Measurements from ENCODE around the gene LZTR1. TPM values are rescaled to one million over a fixed set of nuclear protein-coding genes. Genes with fewer than 3 reads are reported as not detected.
A peak's percentile ranks its signal among the peaks of the same experiment; 100 is the strongest.

Gene LZTR1
- total and polyA plus RNA-seq, 2 donors from 2014 or later: 24.3 to 66.4 TPM

DNA sequence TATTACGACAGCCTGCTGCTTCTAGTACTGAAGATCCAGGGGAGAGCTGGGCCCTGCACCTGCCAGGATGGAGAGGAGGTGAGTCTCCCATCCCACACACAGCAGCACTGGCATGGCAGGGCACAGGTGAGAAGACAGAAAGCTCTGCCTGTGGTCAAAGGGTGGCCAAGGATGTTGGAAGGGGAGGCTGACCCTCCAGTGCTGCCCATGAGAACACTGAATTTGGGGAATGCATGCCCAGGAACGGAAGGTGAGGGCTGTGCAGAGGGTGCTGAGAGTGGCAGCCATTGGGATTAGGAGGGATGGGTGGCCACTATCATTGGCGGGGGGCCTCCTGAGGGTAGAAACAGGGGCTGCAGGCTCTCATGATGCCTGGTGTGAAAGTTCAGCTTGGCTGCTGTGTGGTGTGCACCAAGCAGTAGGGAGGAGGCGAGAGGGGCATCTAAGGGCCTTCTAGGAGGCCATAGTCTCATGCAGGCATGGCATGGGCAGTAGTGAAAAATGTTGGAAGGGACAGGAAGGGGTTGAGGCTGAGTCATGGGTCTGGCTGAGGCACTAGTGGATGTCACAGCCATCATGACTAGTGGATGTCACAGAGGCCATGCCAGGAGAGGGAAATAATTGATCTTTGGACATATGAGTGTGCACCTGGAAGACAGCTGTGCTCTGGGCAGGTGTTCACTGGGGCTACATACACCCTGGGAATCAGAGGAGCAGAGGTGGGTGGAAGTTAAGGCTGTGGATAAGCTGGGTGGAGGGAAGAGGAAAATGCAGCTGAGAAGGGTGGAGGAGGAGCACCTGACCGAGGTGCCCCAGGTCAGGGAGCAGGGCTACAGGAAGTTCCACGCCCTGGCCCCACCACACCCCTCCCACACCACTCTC, 61.1 kb downstream of the LZTR1 start:
- FAIRE-seq (no peak), DNase-seq (no peak)
- Histone ChIP-seq H3K4me3 (ENCODE audit: low read length in 3 of 3) (no peak overlapping the region), H3K4me1 (ENCODE audit: control insufficient read depth in 2 of 3, insufficient read depth in 2 of 3, low read depth in 1 of 3, low read length in 3 of 3) (peaks cover 0 to 6% (median 0%) of the 10 kb centered on the region in 3 donors), H3K27ac (ENCODE audit: low read depth in 2 of 2, low read length in 2 of 2) (no peak overlapping the region), H3K9ac (ENCODE audit: low read length in 3 of 3) (no peak overlapping the region), H3K36me3 (ENCODE audit: control insufficient read depth in 2 of 3, insufficient read depth in 3 of 3, low read length in 3 of 3) (no peaks in the 10 kb centered on the region), H3K27me3 (ENCODE audit: control insufficient read depth, insufficient read depth, low read length) (no peaks in the 10 kb centered on the region), H3K9me3 (ENCODE audit: control insufficient read depth in 2 of 3, insufficient read depth in 1 of 3, low read length in 3 of 3) (no peaks in the 10 kb centered on the region)
- TF ChIP-seq, protein P1, sequence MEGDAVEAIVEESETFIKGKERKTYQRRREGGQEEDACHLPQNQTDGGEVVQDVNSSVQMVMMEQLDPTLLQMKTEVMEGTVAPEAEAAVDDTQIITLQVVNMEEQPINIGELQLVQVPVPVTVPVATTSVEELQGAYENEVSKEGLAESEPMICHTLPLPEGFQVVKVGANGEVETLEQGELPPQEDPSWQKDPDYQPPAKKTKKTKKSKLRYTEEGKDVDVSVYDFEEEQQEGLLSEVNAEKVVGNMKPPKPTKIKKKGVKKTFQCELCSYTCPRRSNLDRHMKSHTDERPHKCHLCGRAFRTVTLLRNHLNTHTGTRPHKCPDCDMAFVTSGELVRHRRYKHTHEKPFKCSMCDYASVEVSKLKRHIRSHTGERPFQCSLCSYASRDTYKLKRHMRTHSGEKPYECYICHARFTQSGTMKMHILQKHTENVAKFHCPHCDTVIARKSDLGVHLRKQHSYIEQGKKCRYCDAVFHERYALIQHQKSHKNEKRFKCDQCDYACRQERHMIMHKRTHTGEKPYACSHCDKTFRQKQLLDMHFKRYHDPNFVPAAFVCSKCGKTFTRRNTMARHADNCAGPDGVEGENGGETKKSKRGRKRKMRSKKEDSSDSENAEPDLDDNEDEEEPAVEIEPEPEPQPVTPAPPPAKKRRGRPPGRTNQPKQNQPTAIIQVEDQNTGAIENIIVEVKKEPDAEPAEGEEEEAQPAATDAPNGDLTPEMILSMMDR (IDR thresholded peaks at IDR 0.05; ENCODE audit: borderline replicate concordance, extremely low read depth, insufficient read depth): no peak
- intact Hi-C loops (cut with DNase I): no loop called here

DNA sequence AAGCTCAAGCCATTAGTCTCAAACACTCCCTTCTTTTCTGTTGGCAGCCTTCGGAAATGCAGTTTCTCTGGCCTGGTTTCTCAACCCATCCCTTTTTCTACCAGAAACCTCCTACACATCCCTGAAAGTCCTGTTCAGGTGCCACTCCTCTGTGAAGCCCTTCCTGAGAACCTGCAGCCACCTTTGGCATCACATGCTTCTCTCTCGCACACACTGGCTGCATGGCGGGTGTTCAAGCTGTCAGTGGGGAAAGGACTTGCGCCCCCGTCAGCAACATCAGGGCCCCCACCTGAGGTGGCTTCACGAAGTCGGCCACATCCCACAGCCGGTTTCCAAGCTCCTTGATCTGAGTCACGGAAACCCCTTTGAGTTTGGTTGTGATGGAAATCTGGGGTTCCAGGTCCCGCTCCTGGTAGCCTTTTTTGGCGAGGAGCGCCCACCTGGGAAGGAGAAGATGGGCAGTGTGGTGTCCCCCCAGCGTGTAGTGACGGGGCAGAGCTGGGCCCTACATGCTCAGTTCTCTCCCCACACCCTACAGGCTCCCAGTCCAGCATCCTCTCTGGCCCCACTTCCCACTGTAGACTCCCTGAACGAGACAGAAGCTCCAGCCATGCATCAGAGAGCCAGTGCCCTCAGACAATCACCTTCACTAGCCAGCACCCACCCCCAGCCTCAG, 61.9 kb downstream of the LZTR1 start:
- Histone ChIP-seq H3K9ac (ENCODE audit: low read length in 3 of 3) (no peak overlapping the region), H3K4me3 (ENCODE audit: low read length in 3 of 3) (no peak overlapping the region), H3K36me3 (ENCODE audit: control insufficient read depth in 2 of 3, insufficient read depth in 3 of 3, low read length in 3 of 3) (no peaks in the 10 kb centered on the region), H3K9me3 (ENCODE audit: control insufficient read depth in 2 of 3, insufficient read depth in 1 of 3, low read length in 3 of 3) (no peaks in the 10 kb centered on the region), H3K27ac (ENCODE audit: low read depth in 2 of 2, low read length in 2 of 2) (no peak overlapping the region), H3K4me1 (ENCODE audit: control insufficient read depth in 2 of 3, insufficient read depth in 2 of 3, low read depth in 1 of 3, low read length in 3 of 3) (peaks cover 0 to 6% (median 0%) of the 10 kb centered on the region in 3 donors), H3K27me3 (ENCODE audit: control insufficient read depth, insufficient read depth, low read length) (no peaks in the 10 kb centered on the region)
- intact Hi-C loops (cut with DNase I): no loop called here
- TF ChIP-seq, protein P1 (IDR thresholded peaks at IDR 0.05; ENCODE audit: borderline replicate concordance, extremely low read depth, insufficient read depth): no peak
- DNase-seq (no peak), FAIRE-seq (no peak)

DNA sequence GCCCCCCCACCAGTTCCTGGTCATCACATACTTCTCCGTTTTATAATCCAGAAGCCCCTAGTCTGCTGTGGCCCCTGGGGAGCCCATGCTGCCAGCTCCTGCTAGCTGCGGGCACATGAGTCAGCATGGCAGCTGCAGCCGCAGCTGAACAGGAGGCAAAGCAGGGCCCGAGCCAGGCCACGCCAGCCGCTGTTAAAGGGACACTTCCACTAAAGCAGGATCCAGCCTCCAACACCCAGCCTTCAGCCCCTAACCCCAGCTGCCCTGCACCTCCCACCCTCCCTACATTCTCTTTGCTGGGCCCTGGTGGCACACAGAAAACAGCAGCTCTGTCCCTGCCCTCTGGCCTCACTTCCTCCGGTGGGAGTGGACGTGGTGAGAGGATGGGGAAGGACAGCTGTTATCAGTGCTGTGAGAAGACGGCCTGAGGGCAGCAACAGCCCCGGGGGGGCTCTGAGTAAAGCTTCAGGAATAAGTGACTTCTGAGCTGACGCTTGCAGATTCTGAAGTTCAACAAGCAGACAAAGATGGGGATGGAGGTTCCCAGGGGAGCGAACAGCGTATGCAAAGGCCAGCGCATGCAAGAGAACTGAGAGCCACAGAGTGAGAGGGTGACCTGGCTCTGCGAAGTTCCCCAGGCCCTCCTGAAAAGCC, 63.0 kb downstream of the LZTR1 start:
- DNase-seq (peak in 3 of 5 donors; percentile 16 to 69 (median 67)), FAIRE-seq (no peak)
- H3K27ac ChIP-seq (ENCODE audit: low read depth in 2 of 2, low read length in 2 of 2): no peak overlapping the region
- TF ChIP-seq, protein P1 (IDR thresholded peaks at IDR 0.05; ENCODE audit: borderline replicate concordance, extremely low read depth, insufficient read depth): no peak
- H3K9me3 ChIP-seq (ENCODE audit: control insufficient read depth in 2 of 3, insufficient read depth in 1 of 3, low read length in 3 of 3): no peaks in the 10 kb centered on the region
- peak overlapping the region; percentile 30 to 59 (median 51) for H3K4me3 ChIP-seq (ENCODE audit: low read length in 3 of 3)
- H3K9ac ChIP-seq (ENCODE audit: low read length in 3 of 3): no peak overlapping the region
- H3K27me3 ChIP-seq (ENCODE audit: control insufficient read depth, insufficient read depth, low read length): no peaks in the 10 kb centered on the region
- no peaks in the 10 kb centered on the region for H3K36me3 ChIP-seq (ENCODE audit: control insufficient read depth in 2 of 3, insufficient read depth in 3 of 3, low read length in 3 of 3)
- intact Hi-C loops (cut with DNase I): no loop called here
- H3K4me1 ChIP-seq (ENCODE audit: control insufficient read depth in 2 of 3, insufficient read depth in 2 of 3, low read depth in 1 of 3, low read length in 3 of 3): peaks cover 0 to 6% (median 0%) of the 10 kb centered on the region in 3 donors

Data from kidney (tissue), 14 donors.